HG03103 (cell line): Measurements from ENCODE around the gene TTK.
"Not testable (repeated sequence)": the region's sequence is repeated elsewhere in the genome, so short reads cannot be mapped to it uniquely, and the experiment has no call there.

Experiments
- ATAC-seq: cut with Tn5 transposase; IDR thresholded peaks from one replicate; pipeline ENCODE4 v1.9.1; 2021; ENCODE audit warnings: low read depth; ENCODE audit not compliant: unreplicated experiment

The TTK gene

GRCh38 chr6:80020381-80021120 is 16.1 kb downstream of the TTK start:
- ATAC-seq = no peak

DNA sequence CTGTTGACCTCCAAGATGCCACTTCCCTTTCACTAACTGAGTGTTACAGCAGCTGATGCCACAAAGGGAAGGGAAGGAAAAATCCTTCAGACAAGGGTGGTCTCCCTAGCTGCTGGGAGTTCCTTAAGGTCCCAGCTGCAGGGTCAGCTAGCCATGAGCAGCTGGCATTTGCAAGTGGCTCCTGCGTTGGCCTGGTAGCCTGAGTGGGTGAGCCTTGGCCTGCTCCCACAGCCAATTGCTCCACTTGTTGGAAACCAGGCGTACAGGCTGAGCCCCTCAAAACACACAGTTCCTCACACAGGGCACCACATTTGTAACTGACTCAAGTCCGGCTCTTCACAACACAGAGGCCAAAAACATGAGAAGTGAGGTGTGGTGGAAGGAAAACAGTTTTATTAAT is 16.7 kb downstream of the TTK start:
- no peak for ATAC-seq

GRCh38 chr6:80021591-80021990 is 17.1 kb downstream of the TTK start:
- ATAC-seq = no peak

- no peak for ATAC-seq
Observed at GRCh38 chr6:80022803-80023202, 18.4 kb downstream of the TTK start.

DNA sequence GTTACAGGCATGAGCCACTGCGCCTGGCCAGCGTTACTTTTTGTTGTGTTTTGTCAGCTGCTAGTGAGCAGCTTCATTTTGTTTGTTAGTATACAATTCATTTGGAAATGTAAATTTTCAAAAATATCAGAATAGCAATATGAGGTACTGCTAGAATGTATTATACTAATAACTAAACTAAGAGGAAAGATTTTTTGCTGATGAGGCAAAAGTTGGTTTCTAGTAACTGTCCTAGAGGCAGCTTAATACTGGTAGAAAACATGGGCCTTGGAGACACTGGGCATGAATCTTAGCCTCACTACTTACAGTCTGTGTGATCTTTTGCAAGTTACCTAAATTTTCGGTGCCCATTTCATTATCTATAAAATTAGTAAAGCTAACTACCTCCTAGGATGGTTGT is 24.1 kb downstream of the TTK start:
- ATAC-seq = no peak

GRCh38 chr6:80029470-80029869 is 25.0 kb downstream of the TTK start:
- ATAC-seq = peak; percentile 66

GRCh38 chr6:80048220-80048619 is 43.8 kb downstream of the TTK start:
- not testable (repeated sequence) for ATAC-seq

- no peak for ATAC-seq
Observed at GRCh38 chr6:80060774-80061173, 56.3 kb downstream of the TTK start.

GRCh38 chr6:80068146-80068545 is 63.7 kb downstream of the TTK start:
- not testable (repeated sequence) for ATAC-seq

DNA sequence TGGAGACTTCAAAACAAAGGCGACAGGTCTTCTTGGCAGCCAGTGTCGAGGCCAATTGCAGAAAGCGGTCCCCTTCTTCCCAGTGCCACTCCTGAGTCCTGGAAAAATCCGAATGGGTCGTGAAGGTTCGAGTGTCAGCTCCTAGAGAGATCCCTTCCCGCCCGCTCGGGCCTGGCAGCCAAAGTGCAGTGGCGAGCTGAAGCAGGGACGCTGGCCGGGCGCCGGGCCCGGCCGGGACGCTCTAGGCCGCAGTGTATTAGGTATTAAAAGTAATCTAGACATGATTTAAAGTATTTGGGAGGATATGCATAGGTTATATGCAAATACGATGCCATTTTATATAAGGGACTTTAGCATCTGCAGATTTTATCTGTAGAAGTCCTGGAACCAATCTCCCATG is 66.0 kb downstream of the TTK start:
- not testable (repeated sequence) for ATAC-seq

GRCh38 chr6:80077067-80077466 is 72.6 kb downstream of the TTK start:
- no peak for ATAC-seq

DNA sequence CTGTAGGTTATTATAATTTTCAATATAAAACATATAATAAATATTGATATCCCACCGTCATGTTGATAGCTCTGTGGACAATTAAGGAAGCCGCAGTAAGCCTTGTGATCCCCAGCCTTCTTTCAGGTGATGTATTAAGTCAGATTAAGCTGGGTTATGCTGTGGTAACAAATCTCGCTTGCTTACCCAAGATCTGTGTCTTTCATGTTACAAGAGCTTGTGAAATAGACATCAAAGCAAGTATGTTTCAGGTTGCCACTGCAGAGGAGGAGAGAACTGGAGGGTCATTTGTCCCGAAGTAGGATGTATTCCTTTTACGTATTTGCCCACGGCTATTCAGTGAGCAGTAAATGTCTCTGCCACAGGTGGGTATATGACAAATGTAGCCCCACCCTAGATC is 84.2 kb downstream of the TTK start:
- ATAC-seq = no peak

DNA sequence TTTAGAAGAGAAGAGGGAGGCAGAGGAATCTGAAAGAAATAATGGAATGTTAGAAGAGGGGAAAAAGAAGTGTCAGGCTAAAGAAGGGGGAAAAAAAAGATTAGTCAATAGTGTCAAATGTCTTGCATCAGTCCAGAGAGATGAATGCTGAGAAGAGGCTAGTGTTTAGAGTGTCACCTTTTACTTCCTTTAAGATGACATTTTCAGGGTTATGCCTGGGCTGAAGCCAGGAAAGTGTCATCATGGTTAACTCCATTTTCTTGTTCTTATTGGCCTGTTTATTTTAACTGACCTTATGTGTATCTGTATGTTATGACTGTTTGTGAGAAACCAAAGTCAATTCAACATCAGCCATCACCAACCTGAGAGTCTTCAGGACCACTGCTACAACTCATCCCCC is 87.1 kb downstream of the TTK start:
- no peak for ATAC-seq
